Natural killer cell (primary cell): Measurements from ENCODE around the gene SLC25A31. TPM values are rescaled to one million over a fixed set of nuclear protein-coding genes. Genes with fewer than 3 reads are reported as not detected.

Experiments used
- ATAC-seq, 3 donors: fragments of 150-1000 bp in 2 of 3; fragments of 200-7000 bp in 1 of 3; cut with Tn5 transposase; 1 replicate in 1 of 3; 2 replicates in 2 of 3; pipeline ENCODE4 v1.10.0; 2021; ENCODE audit warnings: mild to moderate bottlenecking in 2 of 3, moderate library complexity in 2 of 3
- DNase-seq, 2 donors: peaks; one replicate each; pipeline versions ENCODE4 v3.0.0 to v3.0.0-alpha.2; 2013 to 2021; ENCODE audit warnings: mixed read lengths in 1 of 2
- H3K27ac ChIP-seq: one replicate; pipeline ENCODE4 v1.5.1; 2013; ENCODE audit warnings: mild to moderate bottlenecking, low read length
- H3K27me3 ChIP-seq: one replicate; pipeline ENCODE4 v1.6.1; 2013; ENCODE audit warnings: low read length; ENCODE audit not compliant: control insufficient read depth, insufficient read depth
- H3K36me3 ChIP-seq: one replicate; pipeline ENCODE4 v1.6.1; 2013; ENCODE audit warnings: low read length; ENCODE audit not compliant: control insufficient read depth, insufficient read depth
- H3K4me1 ChIP-seq: one replicate; pipeline ENCODE4 v1.6.1; 2013; ENCODE audit warnings: low read length; ENCODE audit not compliant: control insufficient read depth, insufficient read depth
- H3K4me3 ChIP-seq: one replicate; pipeline ENCODE4 v1.5.1; 2013; ENCODE audit warnings: low read length
- H3K9me3 ChIP-seq: one replicate; pipeline ENCODE4 v1.6.1; 2013; ENCODE audit warnings: low read length; ENCODE audit not compliant: control insufficient read depth, insufficient read depth
- H3K27ac Mint-ChIP-seq, 2 donors: one replicate each; pipeline ENCODE4 v1.8.0; 2022; ENCODE audit warnings: mild to moderate bottlenecking in 2 of 2, mixed read lengths in 2 of 2, moderate library complexity in 1 of 2
- H3K27me3 Mint-ChIP-seq, 2 donors: one replicate each; pipeline ENCODE4 v1.8.0; 2022; ENCODE audit warnings: low read depth in 2 of 2, mixed read lengths in 2 of 2
- H3K36me3 Mint-ChIP-seq: one replicate; pipeline ENCODE4 v1.8.0; 2022; ENCODE audit warnings: mixed read lengths
- H3K4me1 Mint-ChIP-seq, 2 donors: one replicate each; pipeline ENCODE4 v1.8.0; 2022; ENCODE audit warnings: mixed read lengths in 2 of 2
- H3K4me3 Mint-ChIP-seq: one replicate; pipeline ENCODE4 v1.8.0; 2022; ENCODE audit warnings: mild to moderate bottlenecking, moderate library complexity, mixed read lengths
- H3K9me3 Mint-ChIP-seq, 2 donors: one replicate each; pipeline ENCODE4 v1.8.0; 2022; ENCODE audit warnings: mixed read lengths in 2 of 2
- CTCF ChIP-seq: fragments of 200-600 bp; IDR thresholded peaks from one replicate; pipeline ENCODE4 v1.8.0; 2022; ENCODE audit warnings: antibody characterized with exemption
- WGBS: methylation state at CpG from one replicate; pipeline ENCODE4 v1.1.7; 2013; ENCODE audit warnings: missing lambda C conversion rate; ENCODE audit not compliant: insufficient coverage; 5-methylcytosine and 5-hydroxymethylcytosine counted together
- intact Hi-C: fragments of 100-400 bp; cut with micrococcal nuclease; formaldehyde crosslinking; loops from one replicate; pipeline ENCODE4 v1.14.2; 2022
- total RNA-seq, 4 donors: library from RNA; stranded (reverse); fragments of 120-200 nt in 1 of 4; gene quantifications; one replicate each; pipeline versions ENCODE4 v1.2.3 to v1.2.4, GENCODE V29; 2013 to 2022

The SLC25A31 gene
- total RNA-seq, 3 donors from 2014 or later (not counting 1 experiment from before 2014, with no cell fraction given) = not detected

GRCh38 chr4:127809173-127809800, 79.1 kb downstream of the SLC25A31 start:
- no peak for TF ChIP-seq CTCF
- no peaks in the 10 kb centered on the region for H3K36me3 Mint-ChIP-seq
- no peak overlapping the region for H3K4me3 ChIP-seq
- intact Hi-C loops = no loop called here
- H3K4me1 Mint-ChIP-seq = no peaks in the 10 kb centered on the region
- H3K9me3 ChIP-seq = no peaks in the 10 kb centered on the region
- no peaks in the 10 kb centered on the region for H3K9me3 Mint-ChIP-seq
- H3K27ac ChIP-seq = no peak overlapping the region
- 89% methylated on average over 5 of the region's 6 CpGs for WGBS
- no peak overlapping the region for H3K27ac Mint-ChIP-seq
- ATAC-seq (no peak), DNase-seq (peak in 1 of 2 donors; percentile 3)
- peaks cover 2% of the 10 kb centered on the region for H3K27me3 ChIP-seq
- H3K4me3 Mint-ChIP-seq = no peak overlapping the region
- H3K27me3 Mint-ChIP-seq = no peaks in the 10 kb centered on the region
- no peaks in the 10 kb centered on the region for H3K36me3 ChIP-seq
- H3K4me1 ChIP-seq = no peaks in the 10 kb centered on the region

GRCh38 chr4:127810551-127810950, 80.4 kb downstream of the SLC25A31 start:
- H3K36me3 Mint-ChIP-seq = no peaks in the 10 kb centered on the region
- no peaks in the 10 kb centered on the region for H3K4me1 Mint-ChIP-seq
- no peak overlapping the region for H3K27ac Mint-ChIP-seq
- no peaks in the 10 kb centered on the region for H3K36me3 ChIP-seq
- H3K4me3 ChIP-seq = no peak overlapping the region
- intact Hi-C loops = no loop called here
- no peak for ATAC-seq
- no peaks in the 10 kb centered on the region for H3K9me3 ChIP-seq
- 97% methylated on average over 2 of the region's 3 CpGs for WGBS
- DNase-seq = no peak
- no peaks in the 10 kb centered on the region for H3K27me3 Mint-ChIP-seq
- no peak for TF ChIP-seq CTCF
- H3K27me3 ChIP-seq = peaks cover 2% of the 10 kb centered on the region
- no peaks in the 10 kb centered on the region for H3K9me3 Mint-ChIP-seq
- H3K4me1 ChIP-seq = no peaks in the 10 kb centered on the region
- H3K4me3 Mint-ChIP-seq = no peak overlapping the region
- H3K27ac ChIP-seq = no peak overlapping the region

GRCh38 chr4:127822430-127822829, 92.2 kb downstream of the SLC25A31 start:
- H3K27me3 ChIP-seq = no peaks in the 10 kb centered on the region
- DNase-seq = no peak
- Mint-ChIP-seq H3K36me3 (no peaks in the 10 kb centered on the region), H3K27ac (no peak overlapping the region), H3K4me1 (no peaks in the 10 kb centered on the region), H3K4me3 (no peak overlapping the region), H3K27me3 (no peaks in the 10 kb centered on the region), H3K9me3 (no peaks in the 10 kb centered on the region)
- no peaks in the 10 kb centered on the region for H3K36me3 ChIP-seq
- H3K4me3 ChIP-seq = no peak overlapping the region
- H3K9me3 ChIP-seq = no peaks in the 10 kb centered on the region
- no peak for TF ChIP-seq CTCF
- no peak overlapping the region for H3K27ac ChIP-seq
- 100% methylated on average over 1 of the region's 2 CpGs for WGBS
- ATAC-seq = no peak
- no peaks in the 10 kb centered on the region for H3K4me1 ChIP-seq
- intact Hi-C loops = no loop called here

Other genes starting within 250 kb of the SLC25A31 start
- under 1 TPM; 0.08 to 0.43 (median 0.16) TPM for gene INTU, start 97.4 kb upstream of the SLC25A31 start, total RNA-seq
- not detected for gene HSPA4L, start 51.9 kb downstream of the SLC25A31 start, total RNA-seq
- gene PLK4, start 150.5 kb downstream of the SLC25A31 start, total RNA-seq = 1 to 10 TPM; 3.9 to 7.3 (median 5.4) TPM
- gene MFSD8, start 234.8 kb downstream of the SLC25A31 start, total RNA-seq = 10 to 100 TPM; 25.9 to 34.0 (median 25.9) TPM
- 10 to 100 TPM; 16.0 to 21.9 (median 17.6) TPM for gene ABHD18, start 235.0 kb downstream of the SLC25A31 start, total RNA-seq